ENCODE measurements around the gene ITGAE. TPM values are rescaled to one million over a fixed set of nuclear protein-coding genes. Genes with fewer than 3 reads are reported as not detected.
"Not testable (repeated sequence)": the region's sequence is repeated elsewhere in the genome, so short reads cannot be mapped to it uniquely, and the experiment has no call there.

ITGAE gene
- 23.1 TPM for total RNA-seq

- H3K4me3 ChIP-seq (ENCODE audit: low read length), result no peak within 1 kb of the TSS
- no peaks in the 10 kb centered on the region for H3K9me3 ChIP-seq (ENCODE audit: low read depth, low read length)
- no peaks in the 10 kb centered on the region for H3K27me3 ChIP-seq (ENCODE audit: insufficient read depth, low read length)
- peaks cover 75% of the 10 kb centered on the region for H3K4me1 ChIP-seq (ENCODE audit: insufficient read depth, low read length)
These were observed at the start of gene ITGAE for GRCh38 chr17:3800362-3801271. Gene ITGAE (minus strand): TSS chr17:3801188. CDS start chr17:3801144, 44 bp downstream.

- Histone ChIP-seq H3K9me3 (ENCODE audit: low read depth, low read length) (no peaks in the 10 kb centered on the region), H3K4me1 (ENCODE audit: insufficient read depth, low read length) (peaks cover 19% of the 10 kb centered on the region), H3K4me3 (ENCODE audit: low read length) (no peak overlapping the region), H3K27me3 (ENCODE audit: insufficient read depth, low read length) (no peaks in the 10 kb centered on the region)
These were observed 47.3 kb upstream of the ITGAE start for GRCh38 chr17:3848229-3848835.

GRCh38 chr17:3847165-3847670, 46.2 kb upstream of the ITGAE start:
- Histone ChIP-seq H3K4me1 (ENCODE audit: insufficient read depth, low read length) (peaks cover 19% of the 10 kb centered on the region), H3K27me3 (ENCODE audit: insufficient read depth, low read length) (no peaks in the 10 kb centered on the region)

GRCh38 chr17:3846437-3847164, 45.6 kb upstream of the ITGAE start:
- Histone ChIP-seq H3K9me3 (ENCODE audit: low read depth, low read length) (no peaks in the 10 kb centered on the region), H3K4me3 (ENCODE audit: low read length) (peak overlapping the region; percentile 77), H3K27me3 (ENCODE audit: insufficient read depth, low read length) (no peaks in the 10 kb centered on the region), H3K4me1 (ENCODE audit: insufficient read depth, low read length) (peaks cover 20% of the 10 kb centered on the region)

More at GRCh38 chr17:3847165-3847670, 46.2 kb upstream of the ITGAE start:
- no peaks in the 10 kb centered on the region for H3K9me3 ChIP-seq (ENCODE audit: low read depth, low read length)
- no peak overlapping the region for H3K4me3 ChIP-seq (ENCODE audit: low read length)

- Histone ChIP-seq H3K27me3 (ENCODE audit: insufficient read depth, low read length) (no peaks in the 10 kb centered on the region), H3K9me3 (ENCODE audit: low read depth, low read length) (no peaks in the 10 kb centered on the region), H3K4me1 (ENCODE audit: insufficient read depth, low read length) (peaks cover 23% of the 10 kb centered on the region), H3K4me3 (ENCODE audit: low read length) (peak within 1 kb of the TSS; percentile 77)
These were observed 44.8 kb upstream of the ITGAE start, which contains the start of gene NCBP3 for GRCh38 chr17:3845621-3846436. Gene NCBP3 (minus strand): TSS chr17:3846246. CDS start chr17:3846223, 23 bp downstream.

- Histone ChIP-seq H3K4me1 (ENCODE audit: insufficient read depth, low read length) (peaks cover 23% of the 10 kb centered on the region), H3K27me3 (ENCODE audit: insufficient read depth, low read length) (no peaks in the 10 kb centered on the region), H3K9me3 (ENCODE audit: low read depth, low read length) (no peaks in the 10 kb centered on the region), H3K4me3 (ENCODE audit: low read length) (peak overlapping the region; percentile 77)
These were observed 44.3 kb upstream of the ITGAE start for GRCh38 chr17:3845291-3845620.

- H3K4me3 ChIP-seq (ENCODE audit: low read length); H3K27me3 ChIP-seq (ENCODE audit: insufficient read depth, low read length); H3K9me3 ChIP-seq (ENCODE audit: low read depth, low read length): not testable (repeated sequence)
- H3K4me1 ChIP-seq (ENCODE audit: insufficient read depth, low read length), result peaks cover 23% of the 10 kb centered on the region
These were observed 43.6 kb upstream of the ITGAE start for GRCh38 chr17:3844556-3844955.

GRCh38 chr17:3843935-3844516, 43.0 kb upstream of the ITGAE start:
- Histone ChIP-seq H3K27me3 (ENCODE audit: insufficient read depth, low read length) (no peaks in the 10 kb centered on the region), H3K9me3 (ENCODE audit: low read depth, low read length) (no peaks in the 10 kb centered on the region), H3K4me1 (ENCODE audit: insufficient read depth, low read length) (peaks cover 23% of the 10 kb centered on the region), H3K4me3 (ENCODE audit: low read length) (no peak overlapping the region)

- Histone ChIP-seq H3K9me3 (ENCODE audit: low read depth, low read length) (no peaks in the 10 kb centered on the region), H3K27me3 (ENCODE audit: insufficient read depth, low read length) (no peaks in the 10 kb centered on the region), H3K4me3 (ENCODE audit: low read length) (no peak overlapping the region), H3K4me1 (ENCODE audit: insufficient read depth, low read length) (peaks cover 19% of the 10 kb centered on the region)
These were observed 37.2 kb upstream of the ITGAE start for GRCh38 chr17:3838206-3838605.

- Histone ChIP-seq H3K9me3 (ENCODE audit: low read depth, low read length) (no peaks in the 10 kb centered on the region), H3K4me1 (ENCODE audit: insufficient read depth, low read length) (peaks cover 18% of the 10 kb centered on the region), H3K4me3 (ENCODE audit: low read length) (no peak overlapping the region)
These were observed 35.6 kb upstream of the ITGAE start for GRCh38 chr17:3836551-3836950.

GRCh38 chr17:3835410-3836229, 34.6 kb upstream of the ITGAE start:
- Histone ChIP-seq H3K4me3 (ENCODE audit: low read length) (no peak overlapping the region), H3K9me3 (ENCODE audit: low read depth, low read length) (no peaks in the 10 kb centered on the region), H3K4me1 (ENCODE audit: insufficient read depth, low read length) (peaks cover 15% of the 10 kb centered on the region), H3K27me3 (ENCODE audit: insufficient read depth, low read length) (no peaks in the 10 kb centered on the region)

More at GRCh38 chr17:3836551-3836950, 35.6 kb upstream of the ITGAE start:
- no peaks in the 10 kb centered on the region for H3K27me3 ChIP-seq (ENCODE audit: insufficient read depth, low read length)

- H3K9me3 ChIP-seq (ENCODE audit: low read depth, low read length), result no peaks in the 10 kb centered on the region
- peaks cover 15% of the 10 kb centered on the region for H3K4me1 ChIP-seq (ENCODE audit: insufficient read depth, low read length)
- no peaks in the 10 kb centered on the region for H3K27me3 ChIP-seq (ENCODE audit: insufficient read depth, low read length)
- no peak overlapping the region for H3K4me3 ChIP-seq (ENCODE audit: low read length)
These were observed 33.8 kb upstream of the ITGAE start for GRCh38 chr17:3834811-3835210.

- Histone ChIP-seq H3K9me3 (ENCODE audit: low read depth, low read length) (no peaks in the 10 kb centered on the region), H3K27me3 (ENCODE audit: insufficient read depth, low read length) (no peaks in the 10 kb centered on the region), H3K4me1 (ENCODE audit: insufficient read depth, low read length) (no peaks in the 10 kb centered on the region), H3K4me3 (ENCODE audit: low read length) (no peak overlapping the region)
These were observed 27.9 kb upstream of the ITGAE start for GRCh38 chr17:3828852-3829232.
